Measurements from ENCODE around the gene SYVN1. TPM values are rescaled to one million over a fixed set of nuclear protein-coding genes. Genes with fewer than 3 reads are reported as not detected.
A peak's percentile ranks its signal among the peaks of the same experiment; 100 is the strongest.

SYVN1 gene
- total RNA-seq, 1 experiment from 2014 or later = 45.9 TPM

GRCh38 chr11:65129649-65130441, 4.5 kb downstream of the SYVN1 start:
- no peak for TF ChIP-seq SP1 (IDR thresholded peaks at IDR 0.05; ENCODE audit: low read depth)
- TF ChIP-seq CTCF (IDR thresholded peaks at IDR 0.05 in 2 of 3, conservative IDR thresholded peaks at IDR 0.05 in 1 of 3; ENCODE audit: borderline replicate concordance in 1 of 3, insufficient read depth in 1 of 3, low read depth in 2 of 3, low read length in 2 of 3) = peak in 1 of 3 experiments; percentile 12; a peak in 1 of 6 replicates
- TF ChIP-seq POLR2AphosphoS5 (IDR thresholded peaks at IDR 0.05; ENCODE audit: low read depth, low read length) = 0 out of 2 replicates have a peak, but pooled peaks have one; percentile 14
- no TSS peak for BruUV-seq (replicated peaks)
- no peaks in the 10 kb centered on the region for H3K9me2 ChIP-seq (ENCODE audit: insufficient read depth)
- ATAC-seq (no peak), DNase-seq (ENCODE audit: low read depth, low spot score) (no peak)
- H3K9me3 ChIP-seq (ENCODE audit: control insufficient read depth in 1 of 2, insufficient read depth in 1 of 2, low read depth in 1 of 2, low read length in 2 of 2) = no peaks in the 10 kb centered on the region
- no peak overlapping the region for H3K9ac ChIP-seq (ENCODE audit: low read length)
- H3K27me3 ChIP-seq (ENCODE audit: insufficient read depth, low read length) = no peaks in the 10 kb centered on the region
- H3K79me2 ChIP-seq (ENCODE audit: insufficient read depth, low read length) = peaks cover 35% of the 10 kb centered on the region
- no peak overlapping the region for H2AFZ ChIP-seq (ENCODE audit: low read depth, low read length, poor library complexity, severe bottlenecking)
- H3K36me3 ChIP-seq (ENCODE audit: control insufficient read depth in 1 of 2, insufficient read depth in 2 of 2, low read length in 2 of 2) = peaks cover 30 to 60% of the 10 kb centered on the region in 2 experiments
- H4K20me1 ChIP-seq (ENCODE audit: insufficient read depth) = no peaks in the 10 kb centered on the region
- peaks cover 4 to 12% of the 10 kb centered on the region in 2 experiments; a peak in 2 of 4 replicates for H3K4me1 ChIP-seq (ENCODE audit: control insufficient read depth in 1 of 2, insufficient read depth in 2 of 2, low read length in 2 of 2)
- ChIA-PET CTCF (no interaction called here), POLR2A (interaction anchor here (1.8 kb wide), 1 partner anchor 52 kb away, joined by 4 read pairs; the partner anchor contains the start of gene CAPN1), RAD21 (ENCODE audit: low non-redundant PET in 1 of 2, low total read pairs in 2 of 2, uncharacterized antibody in 2 of 2, unreplicated experiment in 2 of 2) (no interaction called here)
- intact Hi-C loops (cut with micrococcal nuclease) = no loop called here
- H3K27ac ChIP-seq (ENCODE audit: low read depth, low read length) = peak overlapping the region; percentile 17; the same call in 1 of the 2 replicates
- H3K4me2 ChIP-seq (ENCODE audit: low read length) = no peak overlapping the region
- H3K4me3 ChIP-seq (replicated peaks in 1 of 2; ENCODE audit: low read depth in 1 of 2, low read length in 2 of 2) = no peak overlapping the region
